Activated naive CD8-positive, alpha-beta T cell (primary cell): ENCODE data around the gene SLC12A8.

Experiments
- H3K27ac Mint-ChIP-seq: one replicate; pipeline ENCODE4 v1.8.0; 2021; ENCODE audit warnings: mixed read lengths
- H3K27me3 Mint-ChIP-seq: one replicate; pipeline ENCODE4 v1.8.0; 2021; ENCODE audit warnings: mixed read lengths
- H3K36me3 Mint-ChIP-seq: one replicate; pipeline ENCODE4 v1.8.0; 2021; ENCODE audit warnings: mixed read lengths
- H3K4me1 Mint-ChIP-seq: one replicate; pipeline ENCODE4 v1.8.0; 2021; ENCODE audit warnings: low read depth, mixed read lengths
- H3K4me3 Mint-ChIP-seq: one replicate; pipeline ENCODE4 v1.8.0; 2021; ENCODE audit warnings: mild to moderate bottlenecking, mixed read lengths
- H3K9me3 Mint-ChIP-seq: one replicate; pipeline ENCODE4 v1.8.0; 2021; ENCODE audit warnings: low read depth, mixed read lengths

The SLC12A8 gene

GRCh38 chr3:125068265-125068664 lies 144.3 kb downstream of the SLC12A8 start:
- no peaks in the 10 kb centered on the region for H3K27me3 Mint-ChIP-seq
- H3K27ac Mint-ChIP-seq, result no peak overlapping the region
- peaks cover 17% of the 10 kb centered on the region for H3K4me1 Mint-ChIP-seq
- no peak overlapping the region for H3K4me3 Mint-ChIP-seq
- H3K9me3 Mint-ChIP-seq, result no peaks in the 10 kb centered on the region
- no peaks in the 10 kb centered on the region for H3K36me3 Mint-ChIP-seq

- no peaks in the 10 kb centered on the region for H3K9me3 Mint-ChIP-seq
Observed at GRCh38 chr3:125067225-125067624, 145.3 kb downstream of the SLC12A8 start.

DNA sequence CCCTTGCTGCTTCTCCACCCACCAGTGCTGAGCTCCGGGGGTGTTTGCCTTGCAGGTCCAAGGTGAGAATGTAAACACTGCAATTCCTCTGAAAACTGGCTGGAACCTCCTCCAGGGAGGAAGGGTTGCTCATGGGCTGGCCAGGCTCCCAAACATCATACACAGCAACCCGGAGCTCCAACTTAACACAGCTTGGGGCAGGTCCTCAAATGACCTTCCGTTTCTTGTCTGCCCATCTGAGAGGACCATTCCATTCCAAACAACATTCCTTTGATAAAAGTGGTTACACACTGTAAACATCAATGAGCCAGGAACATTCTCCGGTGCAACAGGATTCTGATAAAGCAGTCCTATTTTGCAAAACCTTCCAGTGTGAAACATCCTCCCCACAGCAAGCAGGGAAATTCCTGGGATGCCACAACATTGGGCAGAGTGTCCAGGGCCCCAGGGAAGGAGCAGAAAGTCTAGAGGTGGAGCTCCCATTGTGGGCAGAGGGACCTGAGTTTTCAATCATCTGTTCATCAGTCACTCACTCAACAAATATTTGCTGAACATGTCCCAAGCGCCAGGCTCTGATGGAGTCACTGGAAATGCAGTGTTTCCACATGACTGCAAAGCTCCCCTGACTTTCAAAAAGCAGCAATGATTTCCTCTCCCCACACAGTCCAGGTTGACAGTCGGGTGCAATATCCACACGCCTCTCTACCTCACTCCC lies 149.5 kb downstream of the SLC12A8 start:
- Mint-ChIP-seq H3K4me1 (peaks cover 2% of the 10 kb centered on the region), H3K9me3 (no peaks in the 10 kb centered on the region), H3K27me3 (peaks cover 5% of the 10 kb centered on the region), H3K36me3 (no peaks in the 10 kb centered on the region), H3K4me3 (no peak overlapping the region), H3K27ac (no peak overlapping the region)

More at GRCh38 chr3:125067225-125067624, 145.3 kb downstream of the SLC12A8 start:
- Mint-ChIP-seq H3K27ac (no peak overlapping the region), H3K36me3 (no peaks in the 10 kb centered on the region), H3K4me3 (no peak overlapping the region), H3K27me3 (no peaks in the 10 kb centered on the region), H3K4me1 (peaks cover 17% of the 10 kb centered on the region)

- Mint-ChIP-seq H3K27me3 (peaks cover 5% of the 10 kb centered on the region), H3K36me3 (no peaks in the 10 kb centered on the region), H3K27ac (no peak overlapping the region)
Observed at GRCh38 chr3:125061646-125062045, 150.9 kb downstream of the SLC12A8 start.

DNA sequence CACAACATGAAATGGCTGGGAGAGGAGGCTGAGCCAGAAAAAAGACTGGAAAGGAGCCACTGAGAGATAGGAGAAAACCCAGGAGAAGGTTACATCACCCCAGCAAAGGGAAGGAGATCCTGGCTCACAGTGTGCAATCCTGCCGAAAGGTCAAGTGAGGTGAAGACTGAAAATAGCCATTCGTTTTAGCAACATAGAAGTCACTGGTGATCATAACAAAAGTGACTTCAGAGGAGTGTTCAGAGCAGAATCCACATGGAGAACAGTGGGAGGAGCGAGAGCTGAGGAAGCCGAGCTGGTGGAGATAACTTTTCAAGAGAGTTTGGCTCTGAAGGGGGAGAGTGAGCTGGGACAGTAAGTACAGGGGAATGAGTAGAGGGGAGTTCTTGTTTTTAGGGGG lies 151.4 kb downstream of the SLC12A8 start:
- Mint-ChIP-seq H3K27ac (no peak overlapping the region), H3K27me3 (peaks cover 5% of the 10 kb centered on the region)

More at GRCh38 chr3:125061646-125062045, 150.9 kb downstream of the SLC12A8 start:
- peaks cover 3% of the 10 kb centered on the region for H3K4me1 Mint-ChIP-seq
- no peaks in the 10 kb centered on the region for H3K9me3 Mint-ChIP-seq
- H3K4me3 Mint-ChIP-seq, result no peak overlapping the region

DNA sequence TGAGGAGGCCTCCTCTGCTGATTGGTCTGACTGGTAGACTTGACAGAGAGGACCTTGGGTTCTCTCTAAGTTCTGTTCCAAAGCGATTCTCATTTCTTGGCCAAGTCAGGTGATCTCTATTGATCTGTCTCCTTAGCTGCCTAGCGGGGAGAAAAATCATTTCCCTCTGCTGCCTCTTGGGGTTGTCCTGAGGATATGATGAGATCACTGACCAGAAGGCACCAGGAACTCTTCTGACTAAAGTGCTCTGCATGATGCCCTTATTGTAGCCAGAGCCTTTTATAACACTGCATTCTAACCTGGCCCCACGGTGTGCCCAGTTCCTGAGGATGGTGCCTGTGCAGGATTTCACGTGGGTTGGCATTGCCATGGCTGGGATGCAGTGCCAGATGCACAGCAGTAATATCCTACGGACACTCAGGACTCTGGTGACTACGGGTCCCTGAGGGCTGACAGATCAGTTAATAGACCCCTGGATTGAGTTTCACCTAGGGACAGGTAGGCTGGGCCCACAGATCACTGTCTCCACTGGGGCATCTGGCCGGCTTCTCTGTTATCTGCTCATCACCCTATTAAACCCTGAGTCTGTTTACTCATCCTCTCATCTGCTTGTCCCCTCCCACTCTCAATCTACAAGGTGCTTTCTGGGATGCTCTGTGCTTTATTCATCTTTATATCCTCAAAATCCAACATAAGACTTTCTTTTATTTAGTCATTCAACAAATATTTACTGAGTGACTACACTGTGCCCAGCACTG lies 152.9 kb downstream of the SLC12A8 start:
- Mint-ChIP-seq H3K27ac (no peak overlapping the region), H3K4me3 (no peak overlapping the region), H3K9me3 (no peaks in the 10 kb centered on the region), H3K27me3 (peaks cover 5% of the 10 kb centered on the region), H3K4me1 (peaks cover 10% of the 10 kb centered on the region), H3K36me3 (no peaks in the 10 kb centered on the region)

More for the DNA sequence above, 151.4 kb downstream of the SLC12A8 start:
- Mint-ChIP-seq H3K36me3 (no peaks in the 10 kb centered on the region), H3K4me1 (peaks cover 6% of the 10 kb centered on the region), H3K4me3 (no peak overlapping the region), H3K9me3 (no peaks in the 10 kb centered on the region)

DNA sequence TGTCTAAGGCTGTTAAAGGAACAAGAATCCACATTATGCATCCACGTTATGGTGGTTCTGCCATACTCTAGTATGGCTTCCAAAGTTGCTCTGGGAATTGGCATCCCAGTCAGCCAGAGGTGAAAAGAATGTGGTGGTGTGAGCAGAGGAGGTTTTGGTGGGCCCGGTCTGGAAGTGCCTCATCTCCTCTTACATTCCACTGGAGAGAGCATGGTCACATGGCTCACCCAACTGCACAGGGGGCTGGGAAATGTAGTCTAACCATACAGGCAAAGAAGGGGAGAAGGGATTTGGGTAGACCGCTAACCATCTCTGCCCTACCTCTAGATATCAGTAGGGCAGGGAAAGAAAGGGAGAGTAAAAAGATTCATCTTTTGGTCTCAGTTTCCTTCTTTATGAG lies 153.6 kb downstream of the SLC12A8 start:
- no peaks in the 10 kb centered on the region for H3K9me3 Mint-ChIP-seq
- no peak overlapping the region for H3K4me3 Mint-ChIP-seq
- peaks cover 17% of the 10 kb centered on the region for H3K4me1 Mint-ChIP-seq
- H3K27me3 Mint-ChIP-seq, result peaks cover 5% of the 10 kb centered on the region
- H3K27ac Mint-ChIP-seq, result no peak overlapping the region
- no peaks in the 10 kb centered on the region for H3K36me3 Mint-ChIP-seq

DNA sequence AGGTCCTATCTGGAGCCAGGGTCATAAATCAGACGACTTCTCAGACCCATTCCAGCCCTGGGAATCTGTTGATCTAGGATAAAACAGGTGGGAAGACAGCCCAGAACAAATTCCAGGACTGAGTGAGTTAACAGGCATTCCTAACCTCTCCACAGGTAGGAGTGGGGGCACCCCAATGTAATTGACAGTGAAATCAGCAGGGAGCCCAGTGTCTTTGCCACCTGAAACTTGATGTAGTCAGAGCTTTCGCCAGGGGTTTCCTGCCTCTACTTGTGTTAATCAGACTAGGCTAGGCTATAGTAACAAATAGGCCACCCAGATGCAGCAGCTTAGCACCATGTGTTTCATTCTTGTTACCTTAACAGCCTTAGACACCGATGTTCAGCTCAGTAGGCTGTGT lies 154.0 kb downstream of the SLC12A8 start:
- no peak overlapping the region for H3K4me3 Mint-ChIP-seq
- H3K36me3 Mint-ChIP-seq, result no peaks in the 10 kb centered on the region
- no peaks in the 10 kb centered on the region for H3K9me3 Mint-ChIP-seq
- H3K27ac Mint-ChIP-seq, result no peak overlapping the region
- H3K27me3 Mint-ChIP-seq, result peaks cover 5% of the 10 kb centered on the region
- H3K4me1 Mint-ChIP-seq, result peaks cover 22% of the 10 kb centered on the region

DNA sequence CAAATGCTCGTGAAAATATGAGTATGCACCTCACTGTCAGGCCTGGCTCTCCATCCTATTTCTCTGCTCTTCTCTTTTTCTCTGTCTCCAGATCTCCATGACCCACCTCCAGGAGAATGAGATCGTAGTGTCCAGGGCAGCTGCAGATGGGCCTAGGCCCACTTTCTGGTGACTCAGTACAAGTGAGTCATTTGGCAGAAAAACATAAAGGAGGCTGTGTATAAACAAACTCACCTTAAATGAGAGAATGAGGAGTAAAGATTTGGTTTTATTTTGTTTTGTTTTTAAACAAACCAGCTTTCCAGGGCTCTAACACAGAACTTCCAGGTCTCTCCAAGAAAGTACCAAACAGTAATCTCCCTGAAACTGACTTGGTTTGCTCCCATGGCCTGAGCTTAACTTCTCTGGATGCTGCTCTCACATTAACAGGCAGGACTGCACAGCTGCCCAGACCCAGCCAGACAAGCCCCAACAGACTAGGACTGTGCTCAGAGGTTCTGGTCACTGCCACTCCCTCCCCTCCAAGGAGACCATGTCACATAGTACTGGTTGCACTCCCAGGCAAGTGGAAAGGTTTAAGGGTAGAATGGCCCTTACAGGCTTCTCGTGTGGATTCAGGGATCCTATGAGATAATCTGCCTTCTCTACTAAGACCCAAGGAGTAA lies 155.2 kb downstream of the SLC12A8 start:
- Mint-ChIP-seq H3K27me3 (peaks cover 5% of the 10 kb centered on the region), H3K36me3 (no peaks in the 10 kb centered on the region), H3K9me3 (no peaks in the 10 kb centered on the region), H3K4me3 (peak overlapping the region; percentile 67), H3K4me1 (peaks cover 34% of the 10 kb centered on the region), H3K27ac (no peak overlapping the region)

DNA sequence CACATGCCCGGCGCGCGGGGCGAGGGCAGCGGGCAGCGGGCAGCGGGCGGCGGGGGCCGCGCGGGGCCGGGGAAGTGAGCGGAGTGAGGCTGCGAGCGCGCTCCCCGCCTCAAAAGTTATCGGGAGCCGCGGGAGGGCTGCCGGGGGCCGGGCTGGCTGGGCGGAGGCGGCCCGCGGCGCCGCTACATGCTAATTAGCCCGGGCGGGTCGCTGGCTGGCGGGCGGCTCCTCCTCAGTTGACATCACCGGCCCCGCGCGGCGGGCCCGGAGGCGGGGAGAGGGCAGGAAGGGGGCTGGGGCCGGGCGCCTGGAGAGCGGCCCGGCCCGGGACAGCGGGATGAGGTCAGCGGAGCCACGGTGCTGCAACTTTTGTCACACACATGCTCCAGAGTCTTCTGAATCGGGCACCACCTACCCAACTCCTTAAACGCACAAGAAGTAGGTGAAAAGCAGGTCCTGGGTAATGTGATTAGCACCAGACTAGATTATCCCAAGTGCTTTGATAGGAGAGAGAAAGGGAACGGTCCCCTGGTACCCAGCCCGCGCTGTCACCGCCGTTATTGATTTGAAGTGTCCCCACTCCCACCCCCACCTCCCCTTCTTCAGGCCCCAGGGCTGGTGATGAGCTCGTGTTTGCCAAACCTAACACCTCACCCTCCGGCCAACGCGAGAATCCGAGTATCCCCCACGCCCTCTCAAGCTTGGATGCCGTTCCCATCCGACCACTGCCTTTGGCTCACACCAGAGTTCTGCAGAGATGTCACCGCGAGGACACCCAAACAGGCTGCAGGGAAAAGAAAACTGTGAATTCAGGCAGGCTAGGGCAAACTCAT lies 156.4 kb downstream of the SLC12A8 start, which contains the start of gene HEG1:
TSS of gene HEG1 (minus strand) at position 85 of the 833 bp plus-strand sequence. CDS start 107 bp downstream, outside the sequence.
- Mint-ChIP-seq H3K4me1 (peaks cover 46% of the 10 kb centered on the region), H3K9me3 (no peaks in the 10 kb centered on the region), H3K27me3 (peaks cover 3% of the 10 kb centered on the region), H3K27ac (peak within 1 kb of the TSS; percentile 90), H3K36me3 (no peaks in the 10 kb centered on the region), H3K4me3 (peak within 1 kb of the TSS; percentile 93)

- Mint-ChIP-seq H3K27ac (peak overlapping the region; percentile 90), H3K9me3 (no peaks in the 10 kb centered on the region), H3K36me3 (peaks cover 3% of the 10 kb centered on the region), H3K27me3 (no peaks in the 10 kb centered on the region), H3K4me3 (peak overlapping the region; percentile 93), H3K4me1 (peaks cover 53% of the 10 kb centered on the region)
Observed at GRCh38 chr3:125055331-125055912, 157.1 kb downstream of the SLC12A8 start.

DNA sequence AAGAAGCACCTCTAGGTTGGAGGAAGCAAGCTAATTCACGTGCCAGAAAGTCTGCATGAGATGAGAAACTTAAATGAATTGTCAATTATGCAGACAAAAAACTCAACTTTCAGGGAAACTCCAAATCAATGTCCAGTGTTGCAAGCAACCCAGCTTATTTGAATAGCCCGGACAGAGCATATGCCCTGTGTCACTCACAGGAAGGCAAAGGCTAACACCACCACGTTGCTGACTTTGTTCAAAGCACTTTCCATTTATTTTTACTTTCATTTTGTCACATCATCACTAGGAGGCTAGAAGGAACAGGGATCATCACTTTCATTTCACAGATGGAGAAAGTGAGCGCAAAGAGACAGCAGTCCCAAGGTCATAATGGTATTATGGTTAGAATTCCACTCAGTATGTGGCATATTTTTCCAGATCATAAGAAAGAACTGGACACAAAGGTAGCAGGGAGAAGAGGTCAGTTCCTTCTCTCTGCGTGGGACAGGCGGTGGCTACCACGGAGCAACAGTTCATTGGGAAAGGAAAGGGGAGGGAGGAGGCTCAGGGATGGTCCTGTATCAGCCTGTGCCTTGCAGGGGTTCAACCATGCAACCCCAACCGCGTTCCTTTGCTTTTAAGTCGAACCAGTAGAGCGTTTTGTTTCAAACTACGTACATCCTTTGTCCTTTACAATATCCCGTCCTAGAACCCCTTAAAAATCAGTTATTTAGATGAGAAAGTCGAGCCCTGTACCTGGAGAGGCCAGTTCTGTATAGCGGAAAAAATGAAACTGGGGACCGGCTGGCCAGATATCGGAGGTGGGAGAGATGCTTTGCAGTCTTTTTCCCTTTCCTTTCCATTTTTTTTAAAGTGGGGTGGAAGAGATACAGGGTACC lies 157.9 kb downstream of the SLC12A8 start:
- peaks cover 55% of the 10 kb centered on the region for H3K4me1 Mint-ChIP-seq
- H3K36me3 Mint-ChIP-seq, result peaks cover 4% of the 10 kb centered on the region
- peak overlapping the region; percentile 90 for H3K27ac Mint-ChIP-seq
- H3K9me3 Mint-ChIP-seq, result no peaks in the 10 kb centered on the region
- H3K27me3 Mint-ChIP-seq, result no peaks in the 10 kb centered on the region
- peak overlapping the region; percentile 93 for H3K4me3 Mint-ChIP-seq

DNA sequence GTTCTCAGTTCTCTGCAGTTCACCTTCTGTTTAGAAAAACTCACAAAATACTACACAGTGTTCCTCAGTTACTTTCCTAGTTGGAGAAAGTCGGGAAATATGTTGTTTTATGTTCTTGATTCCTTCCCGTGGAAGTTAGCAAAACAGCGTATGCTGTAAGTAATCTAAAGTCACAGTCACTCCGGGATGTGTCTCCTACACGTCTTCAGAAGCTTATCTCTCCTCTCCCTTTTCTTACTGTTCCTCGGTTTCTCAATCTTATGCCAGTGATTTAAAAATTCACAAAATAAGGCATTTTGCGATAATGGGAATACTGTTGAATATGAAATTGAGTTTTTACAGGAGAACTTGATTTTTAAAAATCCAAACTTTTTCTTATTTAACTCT lies 158.5 kb downstream of the SLC12A8 start:
- Mint-ChIP-seq H3K27ac (peak overlapping the region; percentile 90), H3K9me3 (no peaks in the 10 kb centered on the region), H3K4me3 (peak overlapping the region; percentile 93), H3K27me3 (no peaks in the 10 kb centered on the region), H3K36me3 (peaks cover 6% of the 10 kb centered on the region), H3K4me1 (peaks cover 61% of the 10 kb centered on the region)
